HCT116 (cell line): ENCODE data around the gene TRPM4.

ENCODE experiments used
- ZNF274 ChIP-seq: fragments of 200-500 bp; sonication (Bioruptor generic); IDR thresholded peaks from 2 replicates; pipeline ENCODE4 v1.6.1; 2014; ENCODE audit warnings: mild to moderate bottlenecking, low read depth, low read length, inconsistent platforms
- TF ChIP-seq, protein P1 (sequence below), 3 experiments: fragments of 200-600 bp in 1 of 3; sonication (generic) in 1 of 3; IDR thresholded peaks in 2 of 3; conservative IDR thresholded peaks in 1 of 3; 2 replicates each; pipeline ENCODE4 v1.5.1; 2012 to 2017; ENCODE audit warnings: low read depth in 2 of 3, low read length in 2 of 3, antibody characterized with exemption in 1 of 3, borderline replicate concordance in 1 of 3, control low read depth in 1 of 3, mild to moderate bottlenecking in 1 of 3, mixed read lengths in 1 of 3, mixed run types in 1 of 3, moderate library complexity in 1 of 3; ENCODE audit not compliant: insufficient read depth in 1 of 3

DNA sequence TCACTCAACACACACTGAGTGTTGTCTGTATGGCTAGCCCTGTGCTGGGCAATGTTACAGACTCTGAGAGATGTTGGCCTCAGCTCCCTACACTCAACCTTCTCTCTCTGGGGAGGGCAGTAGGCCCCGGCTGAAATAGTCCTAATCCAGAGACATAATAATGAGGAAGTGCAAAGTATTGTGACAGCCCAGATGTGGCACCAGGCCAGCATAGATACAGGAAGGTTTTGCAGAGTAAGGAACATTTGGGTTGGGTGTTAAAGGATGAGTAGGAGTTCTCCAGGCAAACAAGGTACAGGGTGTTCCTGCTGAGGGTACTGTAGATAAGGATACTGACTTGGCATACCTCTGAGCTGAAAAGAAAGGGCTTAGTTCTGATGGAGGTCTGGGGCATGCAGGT lies 41.0 kb upstream of the TRPM4 start:
- TF ChIP-seq, protein P1, sequence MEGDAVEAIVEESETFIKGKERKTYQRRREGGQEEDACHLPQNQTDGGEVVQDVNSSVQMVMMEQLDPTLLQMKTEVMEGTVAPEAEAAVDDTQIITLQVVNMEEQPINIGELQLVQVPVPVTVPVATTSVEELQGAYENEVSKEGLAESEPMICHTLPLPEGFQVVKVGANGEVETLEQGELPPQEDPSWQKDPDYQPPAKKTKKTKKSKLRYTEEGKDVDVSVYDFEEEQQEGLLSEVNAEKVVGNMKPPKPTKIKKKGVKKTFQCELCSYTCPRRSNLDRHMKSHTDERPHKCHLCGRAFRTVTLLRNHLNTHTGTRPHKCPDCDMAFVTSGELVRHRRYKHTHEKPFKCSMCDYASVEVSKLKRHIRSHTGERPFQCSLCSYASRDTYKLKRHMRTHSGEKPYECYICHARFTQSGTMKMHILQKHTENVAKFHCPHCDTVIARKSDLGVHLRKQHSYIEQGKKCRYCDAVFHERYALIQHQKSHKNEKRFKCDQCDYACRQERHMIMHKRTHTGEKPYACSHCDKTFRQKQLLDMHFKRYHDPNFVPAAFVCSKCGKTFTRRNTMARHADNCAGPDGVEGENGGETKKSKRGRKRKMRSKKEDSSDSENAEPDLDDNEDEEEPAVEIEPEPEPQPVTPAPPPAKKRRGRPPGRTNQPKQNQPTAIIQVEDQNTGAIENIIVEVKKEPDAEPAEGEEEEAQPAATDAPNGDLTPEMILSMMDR (IDR thresholded peaks at IDR 0.05 in 2 of 3, conservative IDR thresholded peaks at IDR 0.05 in 1 of 3; ENCODE audit: borderline replicate concordance in 1 of 3, insufficient read depth in 1 of 3, low read depth in 2 of 3, low read length in 2 of 3) = no peak
- TF ChIP-seq ZNF274 = no peak
